Naive thymus-derived CD4-positive, alpha-beta T cell (primary cell): ENCODE data around the gene TAF6. TPM values are rescaled to one million over a fixed set of nuclear protein-coding genes. Genes with fewer than 3 reads are reported as not detected.

Source experiments
- ATAC-seq: fragments of 150-1000 bp; cut with Tn5 transposase; 2 replicates; pipeline ENCODE4 v1.10.0; 2021; ENCODE audit warnings: mild to moderate bottlenecking, moderate library complexity
- CTCF ChIA-PET: fragments of 350-600 bp; sonication (Branson Sonifier 250); formaldehyde crosslinking; loops from one replicate; lab custom pipeline; 2021; ENCODE audit warnings: antibody characterized with exemption; lab: Charles Lee
- POLR2A ChIA-PET: fragments of 350-600 bp; sonication (Branson Sonifier 250); formaldehyde crosslinking; loops from one replicate; lab custom pipeline; 2021; ENCODE audit warnings: antibody characterized with exemption, inconsistent platforms; lab: Charles Lee
- DNase-seq, 9 donors: peaks; one replicate each; pipeline versions ENCODE4 v3.0.0 to v3.0.0-alpha.2; 2020 to 2022; ENCODE audit warnings: mixed read lengths in 1 of 9
- H3K27ac ChIP-seq: one replicate; pipeline ENCODE4 v1.7.0; 2013; ENCODE audit warnings: mild to moderate bottlenecking, low read depth, low read length, moderate library complexity
- H3K27me3 ChIP-seq, 2 donors: one replicate each; pipeline ENCODE4 v1.7.0; 2013; ENCODE audit warnings: low read length in 2 of 2, mild to moderate bottlenecking in 2 of 2, moderate library complexity in 2 of 2; ENCODE audit not compliant: control insufficient read depth in 2 of 2, insufficient read depth in 2 of 2
- H3K36me3 ChIP-seq, 3 experiments: 1 replicate in 2 of 3; 2 replicates in 1 of 3; pipeline ENCODE4 v1.7.0; 2013; ENCODE audit warnings: low read length in 3 of 3, mild to moderate bottlenecking in 3 of 3, moderate library complexity in 1 of 3; ENCODE audit not compliant: insufficient read depth in 3 of 3, control insufficient read depth in 2 of 3
- H3K4me1 ChIP-seq, 2 donors: one replicate each; pipeline ENCODE4 v1.7.0; 2013; ENCODE audit warnings: low read length in 2 of 2, mild to moderate bottlenecking in 2 of 2, moderate library complexity in 1 of 2; ENCODE audit not compliant: control insufficient read depth in 2 of 2, insufficient read depth in 2 of 2
- H3K4me3 ChIP-seq: 2 replicates; pipeline ENCODE4 v1.7.0; 2013; ENCODE audit warnings: mild to moderate bottlenecking, low read length
- H3K9me3 ChIP-seq, 3 experiments: 1 replicate in 2 of 3; 2 replicates in 1 of 3; pipeline ENCODE4 v1.7.0; 2013; ENCODE audit warnings: low read length in 3 of 3; ENCODE audit not compliant: control insufficient read depth in 2 of 3
- H3K27ac Mint-ChIP-seq, 9 donors: one replicate each; pipeline ENCODE4 v1.8.0; 2020 to 2022; ENCODE audit warnings: mixed read lengths in 9 of 9, mild to moderate bottlenecking in 8 of 9, moderate library complexity in 5 of 9, inconsistent platforms in 2 of 9
- H3K27me3 Mint-ChIP-seq, 5 donors: one replicate each; pipeline ENCODE4 v1.8.0; 2021 to 2022; ENCODE audit warnings: mixed read lengths in 5 of 5, mild to moderate bottlenecking in 1 of 5
- H3K36me3 Mint-ChIP-seq, 5 donors: one replicate each; pipeline ENCODE4 v1.8.0; 2020 to 2022; ENCODE audit warnings: mixed read lengths in 5 of 5, mild to moderate bottlenecking in 3 of 5, inconsistent platforms in 1 of 5
- H3K4me1 Mint-ChIP-seq, 7 donors: one replicate each; pipeline ENCODE4 v1.8.0; 2020 to 2022; ENCODE audit warnings: mixed read lengths in 7 of 7, mild to moderate bottlenecking in 3 of 7, inconsistent platforms in 1 of 7
- H3K4me3 Mint-ChIP-seq, 10 donors: one replicate each; pipeline ENCODE4 v1.8.0; 2020 to 2022; ENCODE audit warnings: mild to moderate bottlenecking in 10 of 10, mixed read lengths in 10 of 10, moderate library complexity in 6 of 10, inconsistent platforms in 2 of 10
- H3K9me3 Mint-ChIP-seq, 11 donors: one replicate each; pipeline ENCODE4 v1.8.0; 2020 to 2022; ENCODE audit warnings: mixed read lengths in 11 of 11, mild to moderate bottlenecking in 4 of 11, inconsistent platforms in 1 of 11, moderate library complexity in 1 of 11
- intact Hi-C, 2 donors: fragments of 100-400 bp; cut with micrococcal nuclease; formaldehyde crosslinking; loops; one replicate each; pipeline ENCODE4 v1.15.1; 2023
- polyA plus RNA-seq, 2 donors: library from polyadenylated mRNA; unstranded; fragments of 300-500 nt; fragmentation: Illumina TruSeq; gene quantifications; one replicate each; pipeline ENCODE4 v1.2.3, GENCODE V29; 2021
- total RNA-seq, 6 experiments: library from RNA in 5 of 6; stranded (reverse) in 5 of 6; gene quantifications; 1 replicate in 5 of 6; 2 replicates in 1 of 6; pipeline ENCODE4 v1.2.3 and lab custom pipeline; 2021 to 2026

TAF6 gene
- total and polyA plus RNA-seq, 7 experiments from 2014 or later: 30.8 to 68.1 (median 45.0) TPM

DNA sequence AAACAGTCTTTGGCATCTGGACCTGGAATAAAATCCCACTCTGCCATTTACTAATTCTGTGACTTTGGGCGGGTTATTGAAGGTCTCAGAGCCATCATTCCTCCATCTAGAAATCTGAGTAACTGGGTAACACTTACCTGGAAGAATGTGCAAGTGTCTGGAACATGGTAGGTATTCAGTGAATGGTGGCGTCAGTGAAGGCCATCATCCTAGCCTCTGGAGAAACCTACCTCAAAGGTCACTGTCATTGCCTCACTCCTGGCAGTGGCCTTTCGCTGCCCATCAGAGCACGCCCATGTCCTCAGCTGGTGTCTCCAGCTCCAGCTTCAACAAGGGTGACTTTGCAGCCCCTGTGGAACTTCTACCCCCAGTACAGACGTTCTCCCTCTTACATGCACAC, 44.7 kb upstream of the TAF6 start:
- Mint-ChIP-seq H3K4me3 (peak overlapping the region; percentile 70 to 90 (median 80)), H3K36me3 (peaks cover 0 to 2% (median 0%) of the 10 kb centered on the region in 5 donors), H3K9me3 (no peaks in the 10 kb centered on the region), H3K4me1 (peaks cover 44 to 93% (median 77%) of the 10 kb centered on the region in 7 donors), H3K27me3 (peaks cover 0 to 20% (median 5%) of the 10 kb centered on the region in 5 donors), H3K27ac (peak overlapping the region; percentile 88 to 98 (median 95))
- DNase-seq: no peak
- H3K9me3 ChIP-seq: no peaks in the 10 kb centered on the region
- CTCF ChIA-PET: interaction anchor here (0.6 to 4.2 kb wide), 7 partner anchors 13 to 53 kb away, joined by 3 to 18 read pairs (median 6); partner anchors contain the start of gene GPC2
- no peak for ATAC-seq
- H3K36me3 ChIP-seq: no peaks in the 10 kb centered on the region
- intact Hi-C loops: loop anchor here in 1 of 2 donors (1.0 to 2.0 kb wide), 3 partner anchors 7 to 16 kb away; partner anchors contain the start of genes GPC2, LAMTOR4 and STAG3
- H3K27me3 ChIP-seq: no peaks in the 10 kb centered on the region
- H3K4me1 ChIP-seq: peaks cover 25 to 60% of the 10 kb centered on the region in 2 donors
- H3K27ac ChIP-seq: peak overlapping the region; percentile 61
- no peak overlapping the region for H3K4me3 ChIP-seq
- POLR2A ChIA-PET: interaction anchor here (0.6 to 23.1 kb wide), 9 partner anchors 13 to 80 kb away, joined by 3 to 383 read pairs (median 6); partner anchors contain the start of genes AP4M1, GPC2, LAMTOR4 and PVRIG

- Mint-ChIP-seq H3K4me3 (peak overlapping the region; percentile 70 to 90 (median 80)), H3K36me3 (peaks cover 0 to 2% (median 0%) of the 10 kb centered on the region in 5 donors), H3K27ac (peak overlapping the region; percentile 88 to 98 (median 95)), H3K9me3 (no peaks in the 10 kb centered on the region), H3K27me3 (peaks cover 0 to 14% (median 3%) of the 10 kb centered on the region in 5 donors), H3K4me1 (peaks cover 43 to 87% (median 71%) of the 10 kb centered on the region in 7 donors)
- H3K27me3 ChIP-seq: no peaks in the 10 kb centered on the region
- H3K27ac ChIP-seq: peak overlapping the region; percentile 61
- peak; percentile 23 for ATAC-seq
- peaks cover 0 to 4% (median 0%) of the 10 kb centered on the region in 3 experiments for H3K36me3 ChIP-seq
- H3K4me3 ChIP-seq: peak overlapping the region; percentile 44
- POLR2A ChIA-PET: interaction anchor here (0.6 to 23.1 kb wide), 10 partner anchors 12 to 272 kb away, joined by 3 to 383 read pairs (median 5); partner anchors contain the start of genes AP4M1, GPC2, LAMTOR4 and PVRIG
- DNase-seq: peak in 6 of 9 donors; percentile 57 to 77 (median 68)
- H3K9me3 ChIP-seq: no peaks in the 10 kb centered on the region
- intact Hi-C loops: loop anchor here in 1 of 2 donors (1.0 to 2.0 kb wide), 3 partner anchors 8 to 15 kb away; partner anchors contain the start of genes GPC2, LAMTOR4 and STAG3
- H3K4me1 ChIP-seq: peaks cover 25 to 56% of the 10 kb centered on the region in 2 donors
- CTCF ChIA-PET: interaction anchor here (0.6 to 4.2 kb wide), 7 partner anchors 12 to 54 kb away, joined by 3 to 18 read pairs (median 6); partner anchors contain the start of gene LAMTOR4
Measured at GRCh38 chr7:100163006-100163531, 43.9 kb upstream of the TAF6 start.

DNA sequence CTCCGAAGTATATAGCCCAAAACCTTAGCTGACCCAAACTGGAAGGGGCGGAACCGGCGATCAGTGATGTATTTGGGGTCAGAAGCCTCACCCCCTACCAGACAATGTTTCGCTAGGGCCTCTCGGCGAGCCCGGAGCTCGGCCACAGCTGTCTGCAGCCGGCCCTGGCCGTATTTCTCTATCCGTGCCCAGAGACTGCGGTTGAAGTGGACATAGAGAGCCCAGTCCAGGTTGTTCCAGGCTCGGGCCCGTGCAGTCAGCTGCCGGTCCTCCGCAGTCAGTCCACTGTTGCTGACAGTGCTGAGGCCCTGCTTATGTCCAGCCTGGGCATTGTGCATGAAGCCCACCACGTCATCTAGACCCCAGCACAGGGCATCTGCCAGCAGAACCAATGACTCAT, 40.9 kb upstream of the TAF6 start:
- Histone ChIP-seq H3K9me3 (no peaks in the 10 kb centered on the region), H3K27ac (no peak overlapping the region), H3K4me3 (no peak overlapping the region), H3K27me3 (no peaks in the 10 kb centered on the region), H3K36me3 (peaks cover 0 to 24% (median 6%) of the 10 kb centered on the region in 3 experiments), H3K4me1 (peaks cover 13 to 45% of the 10 kb centered on the region in 2 donors)
- DNase-seq (no peak), ATAC-seq (no peak)
- ChIA-PET CTCF (interaction anchor here (0.5 to 4.8 kb wide), 8 partner anchors 7 to 187 kb away, joined by 3 to 16 read pairs (median 4); partner anchors contain the start of genes GAL3ST4, LAMTOR4 and PVRIG), POLR2A (interaction anchor here (1.5 to 23.1 kb wide), 4 partner anchors 9 to 62 kb away, joined by 3 to 383 read pairs (median 165); partner anchors contain the start of genes GPC2, LAMTOR4, STAG3 and TRAPPC14)
- Mint-ChIP-seq H3K36me3 (peaks cover 0 to 16% (median 5%) of the 10 kb centered on the region in 5 donors), H3K4me1 (peaks cover 33 to 84% (median 66%) of the 10 kb centered on the region in 7 donors), H3K4me3 (peak overlapping the region in 7 of 10 donors; percentile 13 to 89 (median 43)), H3K9me3 (no peaks in the 10 kb centered on the region), H3K27ac (peak overlapping the region in 6 of 9 donors; percentile 48 to 98 (median 84)), H3K27me3 (no peaks in the 10 kb centered on the region)
- intact Hi-C loops: no loop called here

DNA sequence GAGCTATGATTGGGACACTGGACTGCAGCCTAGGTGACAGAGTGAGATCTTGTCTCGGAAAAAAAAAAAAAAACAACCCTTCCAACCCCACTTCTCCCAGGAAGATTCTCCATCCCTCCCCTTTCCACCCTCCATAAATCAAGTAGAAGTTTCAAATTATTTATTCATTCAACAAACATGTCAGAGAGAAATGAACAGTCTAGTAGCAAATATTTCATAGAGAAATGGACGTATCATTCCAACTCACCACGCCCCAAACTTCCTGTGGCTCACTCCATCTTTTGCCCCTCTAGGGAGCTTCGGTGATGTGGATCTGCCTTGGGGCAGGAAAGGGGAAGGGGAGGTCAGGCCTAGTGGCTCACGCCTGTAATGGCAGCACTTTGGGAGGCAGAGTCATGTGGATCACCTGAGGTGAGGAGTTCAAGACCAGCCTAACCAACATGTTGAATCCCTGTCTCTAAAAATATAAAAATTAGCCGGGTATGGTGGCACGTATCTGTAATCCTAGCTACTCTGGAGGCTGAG, 40.0 kb upstream of the TAF6 start:
- peaks cover 0 to 16% (median 5%) of the 10 kb centered on the region in 5 donors for H3K36me3 Mint-ChIP-seq
- H3K9me3 ChIP-seq: no peaks in the 10 kb centered on the region
- DNase-seq (no peak), ATAC-seq (no peak)
- H3K4me1 Mint-ChIP-seq: peaks cover 34 to 81% (median 67%) of the 10 kb centered on the region in 7 donors
- CTCF ChIA-PET: interaction anchor here (1.2 to 4.8 kb wide), 4 partner anchors 8 to 59 kb away, joined by 3 to 16 read pairs (median 5); partner anchors contain the start of genes GAL3ST4 and LAMTOR4
- peak overlapping the region; percentile 88 for H3K27ac ChIP-seq
- peak overlapping the region; percentile 57 to 98 (median 86) for H3K27ac Mint-ChIP-seq
- no peaks in the 10 kb centered on the region for H3K27me3 ChIP-seq
- intact Hi-C loops: loop anchor here in 1 of 2 donors (2.0 kb wide), 1 partner anchor 50 kb away; no protein-coding TSS in a partner anchor
- POLR2A ChIA-PET: interaction anchor here (0.6 to 23.1 kb wide), 6 partner anchors 4 to 609 kb away, joined by 3 to 383 read pairs (median 165); partner anchors contain the start of genes GAL3ST4, GPC2, LAMTOR4 and STAG3
- peaks cover 0 to 33% (median 6%) of the 10 kb centered on the region in 3 experiments for H3K36me3 ChIP-seq
- H3K27me3 Mint-ChIP-seq: no peaks in the 10 kb centered on the region
- H3K4me1 ChIP-seq: peaks cover 13 to 42% of the 10 kb centered on the region in 2 donors
- H3K4me3 Mint-ChIP-seq: peak overlapping the region; percentile 81 to 90 (median 84)
- H3K9me3 Mint-ChIP-seq: no peaks in the 10 kb centered on the region
- peak overlapping the region; percentile 79 for H3K4me3 ChIP-seq

DNA sequence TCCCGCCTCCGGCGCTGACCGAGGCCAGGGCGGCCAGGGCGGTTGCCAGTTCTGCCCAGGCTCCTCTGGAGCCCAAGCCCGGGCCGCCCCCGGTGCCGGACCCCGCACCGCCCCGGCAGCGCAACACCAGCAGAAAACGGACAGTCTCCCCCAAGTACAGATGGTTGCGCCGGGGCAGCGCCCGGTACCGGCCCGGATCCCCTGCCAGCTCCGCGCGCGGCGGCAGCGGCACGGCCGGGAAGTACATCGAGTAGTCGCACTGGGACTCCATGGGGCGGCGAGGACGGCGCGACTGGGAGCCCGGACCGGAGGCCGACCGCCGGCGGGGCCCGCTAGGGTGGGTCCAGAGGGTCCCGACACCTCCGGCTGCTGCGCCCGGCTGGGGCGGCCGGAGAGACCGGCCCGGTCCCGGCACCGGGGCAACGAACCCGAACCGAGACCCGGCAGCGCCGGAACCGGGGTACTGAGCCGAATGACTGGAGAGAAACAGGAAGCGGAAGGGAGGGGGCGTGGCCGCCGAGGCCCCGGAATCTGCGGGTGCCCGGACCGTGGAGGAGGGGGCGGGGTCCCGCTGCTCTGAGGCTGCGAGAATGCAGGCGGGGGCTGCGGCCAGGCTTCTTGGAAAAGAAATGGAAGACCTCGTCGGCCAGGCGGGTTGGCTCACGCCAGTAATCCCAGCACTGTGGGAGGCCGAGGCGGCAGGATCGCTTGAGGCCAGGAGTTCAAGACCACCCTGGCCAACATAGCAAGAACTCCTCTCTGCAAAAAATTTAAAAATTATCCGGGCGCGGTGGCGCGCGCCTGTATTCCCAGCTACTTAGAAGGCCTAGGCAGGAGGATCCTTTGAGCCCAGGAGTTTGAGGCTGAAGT, 39.3 kb upstream of the TAF6 start, which contains the start of gene TRAPPC14:
TSS of gene TRAPPC14 (minus strand) at position 495 of the 870 bp plus-strand sequence. CDS start at position 271, 224 bp downstream.
- H3K36me3 ChIP-seq: peaks cover 0 to 40% (median 7%) of the 10 kb centered on the region in 3 experiments
- ChIA-PET CTCF (interaction anchor here (0.6 to 4.8 kb wide), 5 partner anchors 9 to 185 kb away, joined by 3 to 16 read pairs (median 4); partner anchors contain the start of genes GAL3ST4 and LAMTOR4), POLR2A (interaction anchor here (0.6 to 23.1 kb wide), 12 partner anchors 5 to 609 kb away, joined by 3 to 383 read pairs (median 6); partner anchors contain the start of genes GAL3ST4, GPC2, LAMTOR4 and STAG3)
- no peaks in the 10 kb centered on the region for H3K9me3 ChIP-seq
- intact Hi-C loops: loop anchor here (1.0 to 2.0 kb wide), 4 partner anchors 8 to 50 kb away; partner anchors contain the start of genes GPC2 (in 2 of the 2), LAMTOR4 (in 2 of the 2) and STAG3 (in 2 of the 2)
- H3K36me3 Mint-ChIP-seq: peaks cover 0 to 16% (median 5%) of the 10 kb centered on the region in 5 donors
- H3K27me3 ChIP-seq: no peaks in the 10 kb centered on the region
- peak within 1 kb of the TSS; percentile 88 for H3K27ac ChIP-seq
- no peaks in the 10 kb centered on the region for H3K27me3 Mint-ChIP-seq
- peaks cover 13 to 35% of the 10 kb centered on the region in 2 donors for H3K4me1 ChIP-seq
- peak; percentile 79 to 95 (median 88) for DNase-seq
- H3K27ac Mint-ChIP-seq: peak within 1 kb of the TSS; percentile 77 to 98 (median 89)
- H3K4me3 ChIP-seq: peak within 1 kb of the TSS; percentile 79
- peak; percentile 93 for ATAC-seq
- peak within 1 kb of the TSS; percentile 83 to 93 (median 88) for H3K4me3 Mint-ChIP-seq
- no peaks in the 10 kb centered on the region for H3K9me3 Mint-ChIP-seq
- peaks cover 39 to 81% (median 66%) of the 10 kb centered on the region in 7 donors for H3K4me1 Mint-ChIP-seq
